HG03558 (cell line): ENCODE data around the gene HAP1.
"Not testable (repeated sequence)": the region's sequence is repeated elsewhere in the genome, so short reads cannot be mapped to it uniquely, and the experiment has no call there.

Source experiments
- ATAC-seq: cut with Tn5 transposase; IDR thresholded peaks from one replicate; pipeline ENCODE4 v1.9.1; 2021; ENCODE audit warnings: moderate number of reproducible peaks; ENCODE audit not compliant: unreplicated experiment; ENCODE audit errors: extremely low read depth

HAP1 gene

DNA sequence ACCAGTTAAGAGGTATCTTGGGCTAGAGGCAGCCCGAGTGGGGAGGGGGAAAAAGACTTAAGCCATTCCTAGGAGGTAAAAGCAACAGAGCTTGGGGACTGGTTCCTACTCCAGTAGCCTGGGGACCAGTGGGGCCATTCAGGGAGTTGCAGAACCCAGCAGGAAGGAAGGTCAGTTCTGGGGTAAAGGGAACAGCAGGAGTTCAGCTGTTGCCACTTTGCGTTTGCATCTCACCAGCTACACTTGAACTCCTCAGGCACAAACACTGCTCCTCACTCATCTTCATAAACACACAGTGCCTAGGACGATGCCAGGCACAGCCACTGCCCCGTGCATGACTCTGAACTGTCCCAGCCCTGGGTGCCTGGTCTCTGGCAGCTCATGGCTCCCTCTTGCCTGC is 4.0 kb downstream of the HAP1 start:
- ATAC-seq: no peak

DNA sequence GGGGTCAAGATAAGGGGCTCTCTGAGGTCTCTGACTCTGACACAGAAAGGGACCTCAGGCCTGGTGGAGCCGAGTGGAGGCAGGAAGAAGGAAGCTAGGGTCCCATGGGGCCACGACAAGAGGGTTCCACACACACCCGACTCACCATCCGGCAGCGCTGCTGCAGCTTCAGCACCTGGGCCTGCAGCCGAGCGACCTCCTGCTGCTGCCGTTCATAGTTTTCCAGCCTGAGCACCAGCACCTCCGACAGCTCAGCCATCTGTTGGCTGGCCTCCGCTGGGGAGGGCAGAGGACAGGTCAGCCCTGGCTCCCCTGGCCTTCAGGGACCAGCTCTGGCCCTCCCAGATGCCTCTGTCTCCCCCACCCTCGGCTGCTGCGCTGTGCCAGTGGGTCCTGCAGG is 6.4 kb downstream of the HAP1 start:
- no peak for ATAC-seq

DNA sequence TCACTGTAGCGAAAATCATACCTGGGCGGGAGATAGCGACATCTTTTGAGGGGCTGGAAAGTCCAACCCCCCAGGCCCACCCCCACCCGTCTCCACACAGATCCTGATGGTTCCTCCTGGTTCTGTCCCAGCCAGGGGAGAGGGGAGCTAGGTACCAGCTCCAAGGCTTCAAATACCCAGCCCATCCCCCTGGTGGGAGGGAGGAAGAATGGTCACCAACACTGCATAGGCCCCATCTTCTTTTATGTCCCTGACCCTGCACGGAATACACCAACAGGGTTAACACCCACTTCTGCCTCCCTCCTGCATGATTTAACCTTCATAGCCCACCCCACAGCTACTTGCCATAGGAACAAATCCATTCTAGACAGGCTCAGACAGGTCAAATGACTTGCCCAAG is 9.3 kb downstream of the HAP1 start:
- no peak for ATAC-seq

DNA sequence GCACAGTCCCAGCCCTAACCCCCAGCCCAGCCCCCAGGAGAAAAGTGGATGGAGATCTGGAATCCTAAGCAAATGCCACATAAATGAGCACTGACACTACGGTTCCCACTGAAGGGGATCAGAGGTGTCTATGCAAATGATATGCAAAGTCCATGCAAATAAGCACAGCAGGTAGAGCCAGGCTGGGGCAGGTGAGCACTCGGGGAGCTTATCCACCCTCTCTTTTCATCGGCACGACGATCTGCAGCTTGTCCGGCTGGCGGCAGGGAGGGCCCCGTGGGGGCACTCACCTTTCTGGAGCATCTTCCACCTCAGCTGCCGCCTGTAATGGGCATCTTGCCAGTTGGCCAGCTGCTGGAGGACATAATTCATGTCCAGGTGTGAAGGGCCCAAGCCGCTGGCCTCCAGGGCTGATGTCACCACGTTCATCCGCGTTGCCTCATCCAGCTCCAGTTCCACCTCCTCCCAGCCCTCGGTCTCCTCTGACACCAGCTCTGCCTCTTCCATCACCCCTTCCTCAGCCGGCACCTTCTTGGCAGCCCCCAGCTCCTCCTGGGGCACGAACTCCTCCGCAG is 9.9 kb downstream of the HAP1 start:
- ATAC-seq: no peak

DNA sequence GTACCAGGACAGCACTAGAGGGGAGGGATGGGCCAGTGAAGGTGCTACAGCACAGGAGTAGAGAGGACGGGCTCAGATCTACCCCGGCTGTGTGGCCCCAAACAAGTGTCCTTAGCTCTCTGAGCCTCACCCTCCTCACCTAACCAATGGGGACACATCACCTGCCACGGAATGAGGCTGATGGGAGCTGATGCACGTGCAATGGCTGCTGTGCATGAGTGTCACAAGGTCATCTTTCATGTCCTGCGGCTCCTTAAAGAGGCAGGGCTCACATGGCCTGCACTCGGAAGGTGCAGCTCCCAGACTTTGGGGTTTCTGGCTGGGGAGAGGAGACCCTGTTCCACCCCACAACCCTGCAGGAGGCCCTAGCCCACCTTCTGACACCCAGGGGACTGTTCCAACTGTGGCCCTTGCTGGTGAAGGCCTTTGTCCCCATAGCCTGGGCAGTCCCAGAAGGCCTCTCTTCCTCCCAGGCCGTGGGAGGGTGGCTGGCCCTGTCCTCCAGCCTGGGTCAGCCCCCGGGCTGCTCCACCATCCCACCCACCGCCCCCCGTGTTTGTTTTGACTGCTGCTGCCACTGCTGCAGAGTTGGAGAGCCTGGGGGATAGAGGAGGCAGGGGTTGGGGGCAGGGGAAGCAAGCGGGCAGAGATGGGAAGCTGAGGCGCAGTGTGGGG is 10.5 kb downstream of the HAP1 start:
- no peak for ATAC-seq

DNA sequence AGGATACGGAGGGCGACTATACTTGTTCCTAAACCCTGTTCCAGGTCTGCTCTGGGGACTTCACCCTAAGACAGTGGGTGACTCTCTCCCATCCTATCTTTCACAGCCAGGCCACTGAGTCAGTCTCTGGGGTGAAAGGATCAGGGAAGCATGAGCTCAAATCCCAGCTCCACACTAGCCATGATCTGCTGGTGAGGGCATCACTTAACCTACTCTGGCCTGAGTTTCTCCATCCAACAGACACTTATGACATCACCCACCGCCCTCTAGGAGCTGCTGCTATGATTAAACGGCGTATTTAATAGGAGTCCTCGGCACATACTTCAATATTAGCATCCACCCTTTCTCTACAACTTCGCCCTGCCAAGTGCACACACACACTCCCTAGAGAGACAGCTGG is 12.2 kb downstream of the HAP1 start:
- ATAC-seq: no peak

DNA sequence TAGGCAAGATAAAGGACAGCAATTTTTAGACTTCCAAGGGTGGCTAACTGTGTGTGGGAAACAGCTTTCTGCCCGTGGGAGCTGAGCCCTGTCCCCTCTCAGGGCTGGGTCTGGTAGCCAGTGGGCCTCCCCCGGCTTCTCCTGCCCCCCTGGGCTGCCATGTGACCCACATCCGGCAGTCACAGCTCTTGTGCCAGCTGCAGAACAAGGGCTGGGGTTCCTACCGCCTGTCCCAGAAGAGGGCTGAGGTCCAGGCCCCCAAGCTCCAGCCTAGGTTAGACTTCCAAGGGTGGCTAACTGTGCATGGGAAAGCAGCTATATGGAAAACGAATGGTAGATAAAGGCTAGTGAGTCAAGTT is 16.2 kb downstream of the HAP1 start:
- ATAC-seq: no peak

DNA sequence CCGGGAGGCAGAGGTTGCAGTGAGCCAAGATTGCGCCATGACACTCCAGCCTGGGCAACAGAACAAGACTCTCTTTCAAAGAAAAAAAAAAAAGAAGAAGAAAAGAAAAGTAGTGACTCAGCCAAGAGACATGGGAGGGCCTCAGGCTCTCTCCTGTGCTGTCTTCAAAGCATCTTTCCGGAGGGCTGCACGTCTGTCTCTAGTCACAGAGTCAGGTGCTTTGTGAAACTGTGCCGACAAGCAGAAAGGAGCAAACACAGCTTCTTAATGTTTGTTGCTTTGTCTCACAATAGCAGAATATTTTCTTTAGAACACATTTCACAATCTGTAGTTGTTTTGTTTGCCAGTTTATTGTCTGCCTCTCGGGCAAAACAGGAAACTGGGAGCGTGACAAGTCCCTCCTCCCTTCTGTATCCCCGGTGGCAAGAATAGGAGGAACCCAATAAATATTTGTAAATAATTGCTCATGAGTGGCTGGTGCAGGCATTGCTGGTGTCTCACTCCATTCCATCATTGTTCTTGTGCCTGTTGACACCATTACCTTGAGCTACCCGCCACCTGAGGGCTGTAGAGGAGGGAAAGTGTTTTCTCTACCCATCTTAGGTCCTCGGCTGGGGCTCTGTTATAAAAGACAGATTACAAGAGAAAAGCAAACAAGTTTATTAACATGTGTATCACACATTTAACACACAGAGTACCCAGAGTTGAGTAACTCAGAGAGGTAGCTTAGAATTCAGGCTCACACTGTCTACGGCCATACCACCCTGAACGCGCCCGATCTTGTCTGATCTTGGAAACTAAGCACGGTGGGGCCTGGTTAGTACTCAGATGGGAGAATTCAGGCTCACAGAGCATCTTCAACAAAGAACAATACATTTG is 16.8 kb downstream of the HAP1 start:
- ATAC-seq: no peak

DNA sequence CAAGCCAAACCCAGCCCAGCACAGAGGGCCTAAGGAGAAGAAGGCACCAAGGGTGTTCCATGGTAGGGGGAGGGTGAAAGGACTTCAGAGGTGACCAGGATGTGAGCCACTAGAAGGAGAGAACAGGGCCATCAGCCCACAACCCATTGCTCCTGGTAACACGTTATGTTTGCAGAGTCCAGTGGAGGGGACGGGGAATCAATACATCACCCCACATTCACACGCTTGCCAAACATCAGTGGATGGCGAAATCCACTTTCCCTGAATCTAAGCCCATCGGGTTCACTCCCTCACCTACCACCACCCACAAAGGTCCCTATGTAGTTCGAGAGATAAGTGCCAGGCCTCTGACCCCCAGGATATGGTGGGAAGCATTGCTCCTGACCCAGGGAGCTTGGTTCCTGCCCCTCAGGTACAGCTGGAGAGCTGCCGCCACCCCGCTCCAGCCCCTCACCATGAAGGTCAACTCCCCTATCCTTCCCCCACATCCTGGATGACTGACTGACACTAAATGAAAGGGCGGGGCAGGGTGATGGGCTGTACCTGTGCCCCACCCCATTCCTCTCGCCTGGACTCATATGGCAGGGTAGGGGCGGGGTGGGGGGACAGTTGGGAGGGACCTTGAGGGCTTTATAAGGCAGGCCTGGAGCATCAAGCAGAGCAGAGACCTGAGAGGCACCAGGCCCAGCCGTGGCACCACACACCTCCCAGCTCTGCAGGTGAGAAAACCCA is 22.6 kb downstream of the HAP1 start, which contains the start of gene GAST:
TSS of gene GAST (plus strand) at position 663 of the 732 bp plus-strand sequence. CDS start 3,106 bp downstream, outside the sequence.
- no peak for ATAC-seq

DNA sequence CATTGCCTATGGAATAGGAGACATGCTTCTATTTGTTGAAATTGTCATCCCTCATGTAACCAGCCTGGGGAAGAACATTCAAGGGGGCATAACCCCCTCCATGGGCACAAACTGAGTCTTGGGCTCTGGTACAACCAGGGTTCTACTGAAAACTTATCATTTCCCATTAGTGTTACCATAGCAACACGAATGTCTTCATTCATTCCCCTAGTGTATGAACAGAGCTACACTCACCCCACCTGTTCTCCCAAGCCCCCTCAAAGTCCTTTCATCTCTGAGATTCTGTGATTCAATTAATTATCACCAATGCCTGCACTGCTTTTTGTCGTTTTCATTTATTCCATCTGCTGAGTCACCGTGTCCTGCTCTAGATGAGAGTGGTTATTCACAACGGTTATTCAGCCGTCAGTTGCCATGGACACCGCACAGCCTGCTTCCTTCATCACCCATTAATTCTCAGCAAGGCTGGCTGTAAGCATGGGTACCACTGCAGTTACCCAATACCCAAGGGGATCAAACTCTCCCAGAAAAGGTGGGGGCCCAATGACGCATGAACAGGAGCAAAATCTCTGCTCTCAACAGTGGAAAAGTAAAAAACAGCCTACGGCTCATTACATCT is 23.9 kb downstream of the HAP1 start:
- no peak for ATAC-seq

DNA sequence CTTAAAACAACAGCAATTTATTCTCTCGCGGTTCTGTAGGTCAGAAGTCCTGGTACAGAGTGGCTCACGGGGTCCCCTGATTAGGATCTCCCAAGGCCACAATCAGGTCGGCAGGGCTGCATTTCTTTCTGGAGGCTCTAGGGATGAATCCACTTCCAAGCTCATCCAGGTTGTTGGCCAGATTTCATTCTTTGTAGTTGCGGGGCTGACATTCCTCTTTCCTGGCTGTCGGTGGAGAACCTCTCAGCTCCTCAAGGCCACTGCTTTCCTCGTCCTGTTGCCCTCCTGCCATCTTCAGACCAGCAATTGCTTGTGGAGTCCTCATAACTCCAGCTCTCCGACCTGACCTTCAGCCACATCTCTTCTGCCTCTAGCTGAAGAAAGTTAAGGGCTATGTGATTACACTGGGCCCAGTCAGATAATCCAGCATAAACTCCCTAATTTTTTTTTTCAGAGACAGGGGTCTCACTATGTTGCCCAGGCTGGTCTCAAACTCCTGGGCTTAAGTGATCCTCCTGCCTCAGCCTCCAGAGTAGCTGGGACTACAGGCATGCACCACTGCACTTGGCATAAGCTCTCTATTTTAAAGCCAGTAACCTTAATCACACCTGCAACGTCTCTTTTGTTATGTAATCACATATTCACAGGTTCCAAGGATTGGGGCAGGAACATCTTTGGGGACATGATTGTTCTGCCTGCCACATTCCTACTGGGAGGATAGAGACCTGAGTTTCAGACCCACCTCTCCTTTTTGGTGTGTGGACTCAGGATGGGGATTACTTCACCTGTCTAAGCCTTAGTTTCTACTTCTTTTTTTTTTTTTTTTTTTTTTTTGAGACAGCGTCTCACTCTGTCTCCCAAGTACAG is 26.4 kb downstream of the HAP1 start:
- no peak for ATAC-seq

DNA sequence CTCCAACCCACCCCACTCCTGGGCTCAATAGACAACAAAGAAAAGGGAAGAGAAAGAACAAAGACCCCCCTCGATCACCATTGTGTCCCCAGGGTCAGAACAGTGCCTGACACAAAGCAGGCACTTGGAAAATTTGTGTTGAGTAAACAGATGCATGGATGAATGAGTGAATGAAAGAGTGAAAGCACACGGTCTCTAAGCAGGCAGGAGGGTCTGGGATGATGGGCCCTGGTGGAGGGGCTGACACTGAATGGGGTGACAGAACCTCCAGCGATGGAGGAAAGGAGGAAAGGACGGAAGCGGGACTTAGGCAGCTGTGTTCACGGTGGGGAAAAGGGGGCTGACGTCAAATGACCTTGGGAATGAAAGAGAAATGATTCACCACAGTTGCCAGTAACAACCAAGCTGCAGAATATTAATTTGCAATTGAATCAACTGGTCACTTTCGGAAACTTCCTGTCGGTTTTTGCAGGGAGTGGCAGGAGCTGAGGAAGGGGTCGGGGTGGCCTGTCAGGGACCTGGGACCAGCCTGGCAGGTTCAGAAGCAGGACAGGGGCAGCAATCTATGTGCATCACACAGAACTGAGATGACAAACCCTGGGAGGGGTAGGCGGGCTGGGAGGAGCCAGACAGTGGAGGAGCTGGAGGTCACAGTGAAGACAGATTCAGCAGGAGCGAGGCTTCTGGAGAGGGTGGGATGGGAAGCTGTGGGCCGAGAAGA is 29.0 kb downstream of the HAP1 start:
- ATAC-seq: no peak

DNA sequence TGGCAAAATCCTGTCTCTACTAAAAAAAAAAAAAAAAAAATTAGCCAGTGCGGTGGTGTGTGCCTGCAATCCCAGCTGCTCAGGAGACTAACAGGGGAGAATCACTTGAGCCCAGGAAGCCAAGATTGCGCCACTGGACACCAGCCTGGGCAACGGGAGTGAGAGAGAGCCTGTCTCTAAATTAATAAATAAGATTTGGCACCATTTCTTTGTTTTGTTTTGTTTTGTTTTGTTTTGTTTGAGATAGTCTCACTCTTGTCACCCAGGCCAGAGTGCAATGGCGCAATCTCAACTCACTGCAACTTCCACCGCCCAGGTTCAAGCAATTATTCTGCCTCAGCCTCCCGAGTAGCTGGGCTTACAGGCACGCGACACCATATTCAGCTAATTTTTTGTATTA is 31.7 kb downstream of the HAP1 start:
- ATAC-seq: no peak

DNA sequence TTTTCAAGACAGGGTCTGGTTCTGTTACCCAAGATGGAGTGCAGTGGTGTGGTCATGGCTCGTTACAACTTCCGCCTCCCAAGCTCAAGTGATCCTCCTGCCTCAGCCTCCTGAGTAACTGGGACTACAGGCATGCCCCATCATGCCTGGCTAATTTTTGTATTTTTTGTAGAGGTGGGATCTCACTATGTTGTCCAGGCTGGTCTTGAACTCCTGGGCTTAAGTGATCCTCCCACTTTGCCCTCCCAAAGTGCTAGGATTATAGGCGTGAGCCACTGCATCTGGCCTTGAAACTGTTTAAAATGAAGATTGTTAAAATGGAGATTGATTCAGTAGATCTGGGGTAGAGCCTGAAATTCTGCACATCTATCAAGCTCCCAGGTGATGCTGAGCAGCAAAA is 33.6 kb downstream of the HAP1 start:
- ATAC-seq: not testable (repeated sequence)

DNA sequence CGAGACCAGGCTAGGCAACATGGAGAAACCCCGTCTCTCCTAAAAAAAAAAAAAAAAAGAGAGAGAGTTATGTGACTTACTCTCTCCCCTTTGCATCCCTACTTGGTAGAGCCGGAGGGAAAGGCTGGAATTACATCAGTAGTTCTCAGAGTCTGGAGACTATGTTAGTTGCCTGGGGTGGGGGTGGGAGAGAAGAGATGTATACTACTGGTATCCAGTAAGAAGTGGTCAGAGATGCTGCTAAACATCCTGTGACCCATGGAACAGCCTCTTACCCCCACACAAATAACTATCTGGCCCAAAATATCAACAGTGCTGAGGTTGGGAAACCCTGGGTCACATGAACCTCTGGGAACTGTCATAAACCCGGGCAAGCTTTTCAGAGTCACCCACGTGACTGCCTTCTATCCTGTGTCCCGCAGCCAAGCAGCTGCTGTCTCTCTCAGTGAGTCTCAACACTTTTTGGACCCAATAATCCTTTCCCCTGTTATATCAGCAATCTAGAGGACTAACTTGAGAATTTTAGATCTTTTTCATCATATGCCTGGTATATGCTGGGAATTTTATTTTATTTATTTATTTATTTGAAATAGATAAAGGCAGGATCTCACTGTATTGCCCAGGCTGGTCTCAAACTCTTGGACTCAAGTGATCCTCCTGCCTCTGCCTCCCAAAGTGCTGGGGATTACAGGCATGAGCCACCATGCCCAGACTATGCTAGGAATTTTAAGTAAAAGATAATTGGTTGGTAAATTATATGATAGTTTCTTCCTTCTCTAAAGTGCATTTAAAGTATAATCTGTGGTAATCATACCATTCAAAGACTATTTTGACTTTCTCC is 37.1 kb downstream of the HAP1 start:
- ATAC-seq: no peak

DNA sequence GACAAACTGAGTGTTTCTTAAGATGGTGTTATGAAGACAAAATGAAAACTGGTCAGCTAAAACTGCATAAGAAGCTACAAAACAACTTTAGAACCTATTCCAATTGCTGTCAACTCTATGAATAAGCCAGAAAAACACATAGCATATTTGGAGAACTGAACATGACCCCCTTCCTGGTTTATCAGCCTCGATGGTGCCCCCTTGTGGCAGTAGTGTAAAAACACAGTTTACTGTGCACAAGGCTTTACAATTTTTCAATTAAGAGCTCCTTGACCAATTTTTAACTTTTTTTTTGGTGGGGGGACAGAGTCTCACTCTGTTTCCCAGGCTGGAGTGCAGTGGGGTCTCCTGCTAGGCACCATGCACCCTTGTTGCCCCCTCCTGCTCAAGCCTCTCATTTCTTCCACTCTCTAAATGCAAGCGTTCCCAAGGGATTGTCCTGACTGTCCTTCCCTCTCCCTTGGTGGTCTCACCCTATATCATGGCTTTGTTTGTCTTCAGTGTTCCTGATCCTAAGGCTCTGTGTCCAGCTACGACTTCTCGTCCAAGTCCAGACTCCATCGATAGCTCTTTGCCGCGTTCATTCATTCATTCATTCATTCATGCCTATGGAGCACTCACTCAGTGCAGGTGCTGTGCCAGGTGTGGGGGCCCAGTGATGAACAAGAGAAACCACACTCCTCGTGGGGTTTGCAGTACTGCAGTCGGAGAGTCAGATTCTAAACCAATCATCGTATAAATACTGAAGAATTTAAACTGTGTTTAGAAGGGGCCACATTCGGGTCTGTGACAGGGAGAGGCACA is 38.3 kb downstream of the HAP1 start:
- ATAC-seq: no peak

DNA sequence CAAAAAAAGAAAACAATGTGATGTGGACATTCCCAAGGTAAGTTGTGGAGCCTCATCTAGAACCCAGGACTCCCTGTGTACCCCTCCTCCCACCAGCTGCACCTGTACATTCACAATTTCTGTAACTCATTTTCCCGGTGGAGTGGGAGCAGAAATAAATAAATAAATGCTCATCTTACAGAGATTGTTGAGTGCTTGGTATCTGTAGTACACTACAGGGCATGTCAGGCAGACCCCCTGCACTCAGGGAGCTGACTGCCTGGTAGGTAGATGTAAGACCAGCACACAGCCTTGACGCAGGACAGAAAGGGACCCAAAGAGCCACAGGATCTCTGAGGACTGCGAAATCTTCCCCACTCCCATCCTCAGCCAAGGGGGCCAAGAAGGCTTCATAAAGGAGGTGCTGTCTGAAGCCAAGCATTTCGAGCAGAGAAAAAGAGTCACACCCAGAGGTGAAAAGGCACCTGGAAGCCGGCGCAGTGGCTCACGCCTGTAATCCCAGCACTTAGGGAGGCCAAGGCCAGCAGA is 39.2 kb downstream of the HAP1 start:
- ATAC-seq: no peak
